PC-9 (cell line): ENCODE results near the gene NR1H2.

Experiments
- CTCF ChIP-seq: fragments of 200-600 bp; sonication (generic); conservative IDR thresholded peaks from 2 replicates; pipeline ENCODE4 v1.6.1; 2017; ENCODE audit warnings: mixed run types, antibody characterized with exemption, mild to moderate bottlenecking, moderate library complexity
- EZH2 ChIP-seq: fragments of 200-600 bp; sonication (generic); IDR thresholded peaks from 2 replicates; pipeline ENCODE4 v1.8.0; 2017; ENCODE audit warnings: antibody characterized with exemption, low read depth

GRCh38 chr19:50384685-50385535 is 8.7 kb downstream of the NR1H2 start:
- TF ChIP-seq CTCF, result no peak
- TF ChIP-seq EZH2, result no peak
